Uterine smooth muscle cell (primary cell): ENCODE data around the gene C1QTNF12. TPM values are rescaled to one million over a fixed set of nuclear protein-coding genes. Genes with fewer than 3 reads are reported as not detected.

Experiments
- total RNA-seq: library from RNA; depleted of rRNA; stranded (reverse); fragments of >200 nt; gene quantifications from 2 replicates; pipeline ENCODE4 v1.2.3, GENCODE V29; 2014

C1QTNF12 gene, protein sequence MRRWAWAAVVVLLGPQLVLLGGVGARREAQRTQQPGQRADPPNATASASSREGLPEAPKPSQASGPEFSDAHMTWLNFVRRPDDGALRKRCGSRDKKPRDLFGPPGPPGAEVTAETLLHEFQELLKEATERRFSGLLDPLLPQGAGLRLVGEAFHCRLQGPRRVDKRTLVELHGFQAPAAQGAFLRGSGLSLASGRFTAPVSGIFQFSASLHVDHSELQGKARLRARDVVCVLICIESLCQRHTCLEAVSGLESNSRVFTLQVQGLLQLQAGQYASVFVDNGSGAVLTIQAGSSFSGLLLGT
- total RNA-seq: 1.1 and 2.0 TPM in 2 replicates

DNA sequence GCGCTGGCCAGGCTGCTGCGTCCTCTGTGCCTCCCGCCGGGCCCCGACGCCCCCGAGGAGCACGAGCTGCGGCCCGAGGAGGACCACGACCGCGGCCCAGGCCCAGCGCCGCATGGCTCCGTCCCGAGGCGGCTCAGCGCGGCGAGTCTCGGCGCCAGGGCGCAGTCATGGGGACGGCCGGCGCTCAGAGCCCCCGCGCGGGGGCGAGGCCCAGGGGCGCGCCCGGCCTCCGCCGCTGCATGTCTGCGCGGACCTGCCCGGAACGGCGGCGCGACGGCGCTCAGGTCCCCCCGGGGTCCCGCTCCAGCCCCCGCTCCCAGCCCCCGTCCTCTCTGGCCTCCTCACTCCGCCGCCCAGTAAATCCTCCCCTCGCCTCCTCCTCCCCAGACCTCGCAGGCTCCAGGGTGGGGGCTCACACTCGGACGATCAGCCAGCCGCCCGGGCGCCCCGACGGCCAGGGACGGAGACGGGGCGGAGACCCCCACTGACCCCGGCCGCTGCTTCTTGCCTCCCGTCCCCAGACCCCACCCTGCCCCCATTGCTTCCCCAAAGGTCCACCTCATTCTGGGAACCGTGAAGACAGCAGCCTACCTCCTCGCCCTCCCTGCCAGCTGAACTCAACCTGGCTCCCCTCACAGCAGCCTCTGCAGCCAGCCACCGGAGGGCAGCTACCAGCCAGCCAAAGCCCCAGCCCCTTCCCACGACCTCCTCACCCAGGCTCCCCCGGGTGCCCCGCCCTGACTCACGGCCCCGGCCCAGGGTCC lies at the start of gene C1QTNF12:
Gene C1QTNF12, minus strand, starts transcription at position 146 of the 764 bp plus-strand sequence. Its CDS starts 32 bp downstream, at position 114.

DNA sequence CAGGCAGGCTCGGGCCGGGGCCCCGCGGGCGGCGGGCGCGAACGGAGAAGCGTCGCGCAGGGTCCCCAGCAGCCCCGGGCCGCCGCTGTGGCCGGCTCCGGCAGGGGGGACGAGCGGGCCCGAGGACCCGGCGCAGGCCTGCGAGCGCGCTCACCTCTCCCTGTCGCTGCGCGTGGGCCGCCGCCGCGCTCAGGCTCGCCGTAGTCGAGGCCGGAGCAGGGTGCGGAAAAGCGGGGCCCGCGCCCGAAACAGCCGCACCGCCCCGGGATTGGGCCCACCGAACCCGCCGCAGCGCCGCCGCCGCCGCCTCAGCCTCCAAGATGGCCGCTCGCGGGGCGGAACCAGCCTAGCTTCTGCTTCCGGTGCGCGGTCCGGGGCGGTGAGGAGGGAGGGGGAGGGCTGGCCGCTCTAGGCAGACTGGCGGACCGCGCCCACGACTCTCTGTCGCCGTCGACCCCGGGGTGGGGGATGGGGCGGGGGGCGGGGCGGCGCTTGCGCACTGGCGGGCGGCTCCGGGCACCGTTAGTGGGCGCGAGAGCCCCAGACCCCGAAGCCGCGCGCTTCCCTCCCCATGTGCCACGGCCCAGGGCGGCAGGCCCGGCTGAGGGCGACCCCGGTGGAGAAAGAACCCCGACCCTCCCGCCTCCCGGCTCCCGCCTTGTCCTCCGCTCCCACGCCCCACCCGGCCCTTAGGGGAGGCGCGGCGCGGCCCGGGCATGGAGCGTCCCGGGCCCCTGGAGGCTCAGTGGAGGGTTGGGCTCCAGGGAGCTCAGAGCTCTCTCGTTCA lies 27.2 kb upstream of the C1QTNF12 start, which contains the start of gene UBE2J2:
Gene UBE2J2, minus strand, starts transcription at position 343 of the 787 bp plus-strand sequence. CDS start 5,862 bp downstream, outside the sequence.

DNA sequence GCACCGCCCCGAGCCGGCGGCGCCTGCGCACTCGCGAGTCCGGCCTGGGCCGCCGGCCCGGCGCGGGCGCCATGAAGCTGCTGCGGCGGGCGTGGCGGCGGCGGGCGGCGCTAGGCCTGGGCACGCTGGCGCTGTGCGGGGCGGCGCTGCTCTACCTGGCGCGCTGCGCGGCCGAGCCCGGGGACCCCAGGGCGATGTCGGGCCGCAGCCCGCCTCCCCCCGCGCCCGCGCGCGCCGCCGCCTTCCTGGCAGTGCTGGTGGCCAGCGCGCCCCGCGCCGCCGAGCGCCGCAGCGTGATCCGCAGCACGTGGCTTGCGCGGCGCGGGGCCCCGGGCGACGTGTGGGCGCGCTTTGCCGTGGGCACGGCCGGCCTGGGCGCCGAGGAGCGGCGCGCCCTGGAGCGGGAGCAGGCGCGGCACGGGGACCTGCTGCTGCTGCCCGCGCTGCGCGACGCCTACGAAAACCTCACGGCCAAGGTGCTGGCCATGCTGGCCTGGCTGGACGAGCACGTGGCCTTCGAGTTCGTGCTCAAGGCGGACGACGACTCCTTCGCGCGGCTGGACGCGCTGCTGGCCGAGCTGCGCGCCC lies 14.2 kb downstream of the C1QTNF12 start, which contains the start of gene B3GALT6:
Gene B3GALT6, plus strand, starts transcription at position 30 of the 588 bp plus-strand sequence. Its CDS starts 42 bp downstream, at position 72.

DNA sequence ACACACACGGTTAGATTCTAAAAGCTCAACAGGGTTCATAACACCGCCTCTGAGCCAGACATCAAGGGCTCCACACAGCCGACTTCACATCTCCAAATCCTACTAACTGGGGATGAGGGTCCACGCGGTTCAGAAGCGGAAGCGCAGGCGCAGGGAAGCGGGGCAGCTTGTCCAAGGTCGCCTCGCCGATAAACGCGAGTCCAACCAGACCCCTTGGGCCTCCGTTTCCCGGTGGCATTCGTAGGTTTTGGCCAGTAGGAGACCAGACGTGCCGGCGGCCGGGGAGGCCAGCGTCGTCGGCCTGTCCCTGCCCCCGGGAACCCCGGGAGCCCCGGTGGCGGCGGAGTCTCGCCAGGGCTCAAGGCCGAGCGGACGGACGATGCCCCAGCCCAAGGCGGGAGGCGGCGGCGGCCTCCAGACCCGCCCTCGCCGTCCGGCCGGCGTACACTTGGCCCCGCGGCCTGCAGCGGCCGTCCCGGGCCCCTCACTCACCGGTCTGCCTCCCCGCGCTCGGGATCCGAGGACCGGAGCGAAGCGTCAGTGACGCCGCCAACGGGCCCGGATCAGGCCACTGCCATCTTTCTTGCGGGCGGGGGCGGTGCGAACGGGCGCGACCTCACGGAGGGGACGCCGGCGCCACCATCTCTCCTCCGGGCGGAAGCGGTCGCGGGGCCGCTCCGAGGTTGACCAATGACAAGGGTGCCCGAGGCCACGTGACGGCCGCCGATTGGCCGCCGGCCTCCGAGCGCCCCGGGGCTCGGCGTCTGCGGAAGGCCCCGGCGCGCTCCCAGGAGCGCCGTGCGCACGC lies 14.9 kb downstream of the C1QTNF12 start, which contains the start of gene SDF4:
Gene SDF4, minus strand, starts transcription at position 602 of the 808 bp plus-strand sequence. CDS start 3,229 bp downstream, outside the sequence.

DNA sequence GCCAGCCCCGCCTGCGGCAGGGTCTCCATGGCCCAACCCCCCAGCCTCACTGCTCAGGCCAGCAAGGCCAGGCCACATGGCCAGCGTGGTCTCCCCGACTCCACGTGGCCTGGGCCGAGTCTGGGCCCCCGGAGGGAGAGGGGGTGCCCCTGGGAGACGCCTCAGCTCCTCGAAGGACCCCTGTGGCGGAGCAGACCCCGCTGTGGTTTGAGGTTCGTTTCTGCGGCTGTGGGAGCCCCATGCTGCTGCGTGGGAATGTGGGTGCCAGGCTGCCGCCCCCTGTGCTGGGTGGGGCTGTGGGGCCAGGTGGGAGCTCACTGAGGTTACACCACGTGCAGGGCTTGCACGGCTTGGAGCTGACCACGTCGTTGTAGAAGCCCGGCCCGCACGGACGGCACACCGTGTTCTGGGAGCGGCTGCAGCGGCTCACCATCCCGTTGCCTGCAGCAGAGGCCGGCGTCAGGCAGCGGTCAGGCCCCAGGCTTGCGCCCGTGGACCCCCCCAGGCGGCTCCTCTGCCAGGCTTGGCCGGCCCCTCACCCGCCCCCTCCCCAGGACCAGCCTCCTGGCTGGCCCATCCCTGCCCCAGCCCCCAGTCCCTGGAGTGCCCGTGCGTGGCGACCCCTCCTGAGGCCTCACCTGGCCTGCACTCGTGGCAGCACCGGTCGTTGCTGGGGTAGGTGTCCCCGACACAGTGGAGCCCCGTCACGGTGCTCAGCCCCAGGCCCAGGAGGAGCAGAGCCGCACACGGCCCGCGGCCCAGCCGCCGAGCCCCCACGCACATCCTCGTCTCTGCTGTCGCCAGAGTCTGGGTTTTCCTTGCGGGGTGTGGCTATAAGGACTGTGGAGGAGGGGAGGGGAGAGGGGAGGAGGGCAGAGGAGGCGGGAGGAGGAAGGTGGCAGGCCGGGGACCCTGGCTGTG lies 32.9 kb downstream of the C1QTNF12 start, which contains the start of gene TNFRSF4:
Gene TNFRSF4, minus strand, starts transcription at position 809 of the 921 bp plus-strand sequence. Its CDS starts 26 bp downstream, at position 783.

DNA sequence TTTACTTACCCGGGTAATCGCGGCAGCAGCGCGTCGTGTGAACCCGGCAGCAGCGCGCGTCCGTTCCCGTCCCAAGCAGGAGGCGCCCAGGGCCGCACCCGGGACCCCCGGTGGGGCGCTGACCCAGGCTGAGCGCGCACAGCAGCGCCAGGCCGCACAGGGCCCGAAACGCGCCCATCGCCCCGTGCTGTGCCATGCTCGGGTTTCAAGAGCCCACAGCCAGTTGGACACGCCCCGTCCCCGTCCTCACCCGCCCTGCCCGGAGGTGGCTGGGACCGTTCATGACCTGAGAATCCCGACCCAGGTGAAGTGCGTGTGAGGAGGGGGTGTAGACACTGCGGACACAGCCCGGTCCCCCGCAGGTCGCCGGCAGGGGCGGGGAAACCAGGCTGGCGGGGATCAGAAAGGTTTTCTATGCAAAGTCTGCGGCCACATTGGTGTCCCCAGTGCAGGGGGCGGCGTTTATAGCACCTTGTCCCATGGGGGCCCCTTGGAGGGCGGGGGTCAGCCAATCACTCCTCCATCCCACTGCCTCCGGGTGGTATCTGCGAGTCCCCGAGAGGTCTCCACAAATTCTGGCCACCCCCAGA lies 40.1 kb downstream of the C1QTNF12 start, which contains the start of gene TNFRSF18:
Gene TNFRSF18, minus strand, starts transcription at position 217 of the 590 bp plus-strand sequence. Its CDS starts 21 bp downstream, at position 196.

Other genes starting within 250 kb of the C1QTNF12 start
- gene HES4, start 246.6 kb downstream of the C1QTNF12 start, total RNA-seq: 2.0 and 3.7 TPM in 2 replicates
- 46.4 and 53.9 TPM in 2 replicates for gene ISG15, start 233.2 kb downstream of the C1QTNF12 start, total RNA-seq
- gene AGRN, start 226.6 kb downstream of the C1QTNF12 start, total RNA-seq: 35.2 and 54.7 TPM in 2 replicates
- not detected in 2 replicates for gene RNF223, start 172.4 kb downstream of the C1QTNF12 start, total RNA-seq
- gene C1orf159, start 130.6 kb downstream of the C1QTNF12 start, total RNA-seq: 6.2 and 10.2 TPM in 2 replicates
- gene TTLL10, start 72.8 kb downstream of the C1QTNF12 start, total RNA-seq: 0.12 TPM in 1 of 2 replicates, not detected in the other
- gene TNFRSF18, start 40.1 kb downstream of the C1QTNF12 start, total RNA-seq: 0.12 TPM in 1 of 2 replicates, not detected in the other
- 0.12 TPM in 1 of 2 replicates, not detected in the other for gene TNFRSF4, start 32.6 kb downstream of the C1QTNF12 start, total RNA-seq
- gene SDF4, start 14.7 kb downstream of the C1QTNF12 start, total RNA-seq: 100 and 158 TPM in 2 replicates
- 32.0 and 35.1 TPM in 2 replicates for gene B3GALT6, start 14.5 kb downstream of the C1QTNF12 start, total RNA-seq
- gene UBE2J2, start 27.1 kb upstream of the C1QTNF12 start, total RNA-seq: 37.2 and 51.7 TPM in 2 replicates
- 0.89 and 1.7 TPM in 2 replicates for gene SCNN1D, start 33.7 kb upstream of the C1QTNF12 start, total RNA-seq
- 38.2 and 64.0 TPM in 2 replicates for gene ACAP3, start 61.2 kb upstream of the C1QTNF12 start, total RNA-seq
- 15.0 and 24.8 TPM in 2 replicates for gene PUSL1, start 61.9 kb upstream of the C1QTNF12 start, total RNA-seq
- 56.2 and 67.3 TPM in 2 replicates for gene INTS11, start 77.9 kb upstream of the C1QTNF12 start, total RNA-seq
- gene CPTP, start 78.1 kb upstream of the C1QTNF12 start, total RNA-seq: 10.3 and 10.5 TPM in 2 replicates
- gene TAS1R3, start 84.6 kb upstream of the C1QTNF12 start, total RNA-seq: 0.11 and 0.12 TPM in 2 replicates
- gene DVL1, start 102.7 kb upstream of the C1QTNF12 start, total RNA-seq: 133 and 150 TPM in 2 replicates
- 203 and 230 TPM in 2 replicates for gene MXRA8, start 111.8 kb upstream of the C1QTNF12 start, total RNA-seq
- gene AURKAIP1, start 128.5 kb upstream of the C1QTNF12 start, total RNA-seq: 94.9 and 118 TPM in 2 replicates
- 125 and 147 TPM in 2 replicates for gene CCNL2, start 152.6 kb upstream of the C1QTNF12 start, total RNA-seq
- gene MRPL20, start 160.6 kb upstream of the C1QTNF12 start, total RNA-seq: 72.1 and 100 TPM in 2 replicates
- gene ANKRD65, start 174.6 kb upstream of the C1QTNF12 start, total RNA-seq: 0.77 and 0.87 TPM in 2 replicates
- gene VWA1, start 189.0 kb upstream of the C1QTNF12 start, total RNA-seq: 3.2 and 5.1 TPM in 2 replicates
- gene ATAD3C, start 203.0 kb upstream of the C1QTNF12 start, total RNA-seq: 0.50 TPM in 1 of 2 replicates, not detected in the other
- gene ATAD3B, start 225.0 kb upstream of the C1QTNF12 start, total RNA-seq: 16.9 and 35.3 TPM in 2 replicates